H54 (cell line): Measurements from ENCODE around the gene ARPIN.

Experiments used
- DNase-seq: peaks from one replicate; pipeline ENCODE4 v3.0.0; 2011; ENCODE audit warnings: low spot score, mixed read lengths; ENCODE audit not compliant: insufficient read length
- FAIRE-seq: peaks from 3 replicates; lab custom pipeline; 2011; peaks lifted over from hg19 to GRCh38; lab: Jason Lieb, UNC
- POLR2A ChIP-seq: IDR thresholded peaks from 2 replicates; pipeline ENCODE4 v1.6.1; 2011; ENCODE audit warnings: low read depth, mild to moderate bottlenecking, low read length

Gene ARPIN

GRCh38 chr15:89936051-89936785, 23.5 kb upstream of the ARPIN start:
- TF ChIP-seq POLR2A: no peak
- DNase-seq (no peak), FAIRE-seq (no peak)

GRCh38 chr15:89932880-89933279, 20.1 kb upstream of the ARPIN start:
- DNase-seq (no peak), FAIRE-seq (no peak)
- no peak for TF ChIP-seq POLR2A

- TF ChIP-seq POLR2A: no peak
- FAIRE-seq (no peak), DNase-seq (no peak)
Measured at GRCh38 chr15:89928421-89928820, 15.7 kb upstream of the ARPIN start.

- FAIRE-seq (no peak), DNase-seq (no peak)
- no peak for TF ChIP-seq POLR2A
Measured at GRCh38 chr15:89926158-89926557, 13.4 kb upstream of the ARPIN start.

GRCh38 chr15:89917442-89918101, 4.8 kb upstream of the ARPIN start:
- DNase-seq (no peak), FAIRE-seq (no peak)
- no peak for TF ChIP-seq POLR2A

GRCh38 chr15:89916660-89917059, 3.9 kb upstream of the ARPIN start:
- no peak for TF ChIP-seq POLR2A
- FAIRE-seq (no peak), DNase-seq (no peak)

GRCh38 chr15:89912145-89912673, 543 bp downstream of the ARPIN start:
- TF ChIP-seq POLR2A: no peak
- DNase-seq: peak; percentile 19
- no peak for FAIRE-seq

GRCh38 chr15:89910891-89911626, 1.7 kb downstream of the ARPIN start:
- no peak for TF ChIP-seq POLR2A
- no peak for DNase-seq
- no peak for FAIRE-seq

- FAIRE-seq (no peak), DNase-seq (no peak)
- no peak for TF ChIP-seq POLR2A
Measured at GRCh38 chr15:89909611-89910010, 3.1 kb downstream of the ARPIN start.

- TF ChIP-seq POLR2A: no peak
- DNase-seq: no peak
- no peak for FAIRE-seq
Measured at GRCh38 chr15:89908226-89908625, 4.5 kb downstream of the ARPIN start.

- no peak for DNase-seq
- TF ChIP-seq POLR2A: no peak
- FAIRE-seq: no peak
Measured at GRCh38 chr15:89907289-89907688, 5.5 kb downstream of the ARPIN start.

GRCh38 chr15:89905846-89906378, 6.8 kb downstream of the ARPIN start:
- no peak for TF ChIP-seq POLR2A
- DNase-seq: no peak
- FAIRE-seq: no peak

- DNase-seq (no peak), FAIRE-seq (no peak)
- no peak for TF ChIP-seq POLR2A
Measured at GRCh38 chr15:89904519-89904918, 8.2 kb downstream of the ARPIN start.

- FAIRE-seq: no peak
- DNase-seq: no peak
- no peak for TF ChIP-seq POLR2A
Measured at GRCh38 chr15:89903858-89904130, 9.0 kb downstream of the ARPIN start.
